SU-DHL-6 (cell line): ENCODE measurements around the gene HNRNPH1.
"Not testable (repeated sequence)": the region's sequence is repeated elsewhere in the genome, so short reads cannot be mapped to it uniquely, and the experiment has no call there.

Source experiments
- CTCF ChIP-seq: fragments of 200-600 bp; sonication (generic); IDR thresholded peaks from one replicate; pipeline ENCODE4 v1.5.1; 2017; ENCODE audit warnings: antibody characterized with exemption, mild to moderate bottlenecking, low read length, moderate library complexity; ENCODE audit not compliant: insufficient read depth, poor library complexity, severe bottlenecking
- EZH2phosphoT487 ChIP-seq: fragments of 200-600 bp; sonication (generic), shearing (Covaris generic); conservative IDR thresholded peaks from 2 replicates; pipeline ENCODE4 v1.6.1; 2018; ENCODE audit warnings: mild to moderate bottlenecking, antibody characterized with exemption, low read length, moderate library complexity, mixed read lengths

GRCh38 chr5:179657302-179658178 lies 34.1 kb upstream of the HNRNPH1 start:
- not testable (repeated sequence) for TF ChIP-seq CTCF, EZH2phosphoT487
